Gastrocnemius medialis (tissue), 4 donors: Measurements from ENCODE around the gene TMIGD2.

Source experiments
- POLR2A ChIP-seq, 2 donors: fragments of 450-650 bp; IDR thresholded peaks; one replicate each; pipeline ENCODE4 v1.6.1; 2017; ENCODE audit warnings: antibody characterized with exemption in 2 of 2, mild to moderate bottlenecking in 2 of 2, moderate library complexity in 2 of 2
- TF ChIP-seq, protein P1 (sequence below), 5 experiments: fragments of 450-650 bp in 3 of 5; fragments of 200-600 bp in 2 of 5; sonication (generic) in 2 of 5; IDR thresholded peaks in 4 of 5; conservative IDR thresholded peaks in 1 of 5; 1 replicate in 4 of 5; 2 replicates in 1 of 5; pipeline ENCODE4 v1.5.1; 2016 to 2019; ENCODE audit warnings: antibody characterized with exemption in 5 of 5, mild to moderate bottlenecking in 3 of 5, moderate library complexity in 3 of 5

- TF ChIP-seq, protein P1, sequence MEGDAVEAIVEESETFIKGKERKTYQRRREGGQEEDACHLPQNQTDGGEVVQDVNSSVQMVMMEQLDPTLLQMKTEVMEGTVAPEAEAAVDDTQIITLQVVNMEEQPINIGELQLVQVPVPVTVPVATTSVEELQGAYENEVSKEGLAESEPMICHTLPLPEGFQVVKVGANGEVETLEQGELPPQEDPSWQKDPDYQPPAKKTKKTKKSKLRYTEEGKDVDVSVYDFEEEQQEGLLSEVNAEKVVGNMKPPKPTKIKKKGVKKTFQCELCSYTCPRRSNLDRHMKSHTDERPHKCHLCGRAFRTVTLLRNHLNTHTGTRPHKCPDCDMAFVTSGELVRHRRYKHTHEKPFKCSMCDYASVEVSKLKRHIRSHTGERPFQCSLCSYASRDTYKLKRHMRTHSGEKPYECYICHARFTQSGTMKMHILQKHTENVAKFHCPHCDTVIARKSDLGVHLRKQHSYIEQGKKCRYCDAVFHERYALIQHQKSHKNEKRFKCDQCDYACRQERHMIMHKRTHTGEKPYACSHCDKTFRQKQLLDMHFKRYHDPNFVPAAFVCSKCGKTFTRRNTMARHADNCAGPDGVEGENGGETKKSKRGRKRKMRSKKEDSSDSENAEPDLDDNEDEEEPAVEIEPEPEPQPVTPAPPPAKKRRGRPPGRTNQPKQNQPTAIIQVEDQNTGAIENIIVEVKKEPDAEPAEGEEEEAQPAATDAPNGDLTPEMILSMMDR (IDR thresholded peaks at IDR 0.05 in 4 of 5, conservative IDR thresholded peaks at IDR 0.05 in 1 of 5): no peak
- TF ChIP-seq POLR2A (IDR thresholded peaks at IDR 0.05): peak; percentile 35 to 41
These were observed 41.5 kb upstream of the TMIGD2 start, which contains the start of gene MPND for GRCh38 chr19:4343370-4344307.
